ENCODE measurements around the gene PTPRG.

The PTPRG gene

GRCh38 chr3:61624300-61624699 is 62.9 kb downstream of the PTPRG start:
- no peak for DNase-seq

DNA sequence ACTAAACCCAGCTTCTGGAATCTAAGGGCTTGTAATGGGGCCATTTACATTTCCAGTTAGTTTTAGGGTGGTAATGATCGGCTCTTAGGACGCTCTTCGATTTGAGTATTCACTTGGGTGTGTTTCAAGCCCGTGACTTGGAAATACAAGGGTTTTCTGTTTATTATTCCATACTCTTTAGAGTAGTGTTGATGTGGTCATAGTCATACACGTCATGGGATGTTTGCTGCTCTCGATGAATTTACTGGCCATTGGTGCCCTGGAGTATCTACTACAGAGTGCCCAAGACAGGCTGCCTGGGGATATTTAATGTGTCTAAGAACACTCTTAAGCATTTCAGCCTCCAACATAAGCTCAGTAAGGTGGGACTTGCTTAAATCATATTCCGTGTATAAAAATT is 64.1 kb downstream of the PTPRG start:
- no peak for DNase-seq

GRCh38 chr3:61626484-61626883 is 65.1 kb downstream of the PTPRG start:
- no peak for DNase-seq

DNA sequence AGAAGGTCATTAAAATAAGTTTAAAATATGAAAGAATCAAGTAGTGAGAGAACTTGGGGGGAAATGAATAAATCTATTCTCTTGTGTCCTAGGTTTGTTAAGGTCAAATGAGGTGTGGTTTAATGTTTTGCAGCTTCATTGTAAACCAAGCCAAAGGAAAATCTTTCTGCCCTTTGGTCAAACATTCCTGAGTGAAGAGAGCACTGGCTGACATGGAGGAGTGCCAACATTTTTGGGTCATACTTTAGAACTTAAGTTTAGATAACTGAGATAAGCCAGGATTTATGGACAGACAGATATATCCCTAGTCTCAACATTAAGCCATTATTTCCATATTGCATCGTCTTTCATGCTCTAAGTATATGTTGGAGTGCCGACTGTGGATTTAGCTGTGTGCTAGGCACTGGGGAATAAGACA is 66.4 kb downstream of the PTPRG start:
- no peak for DNase-seq

GRCh38 chr3:61628636-61629035 is 67.3 kb downstream of the PTPRG start:
- DNase-seq, result no peak

GRCh38 chr3:61629442-61629841 is 68.1 kb downstream of the PTPRG start:
- DNase-seq, result no peak

DNA sequence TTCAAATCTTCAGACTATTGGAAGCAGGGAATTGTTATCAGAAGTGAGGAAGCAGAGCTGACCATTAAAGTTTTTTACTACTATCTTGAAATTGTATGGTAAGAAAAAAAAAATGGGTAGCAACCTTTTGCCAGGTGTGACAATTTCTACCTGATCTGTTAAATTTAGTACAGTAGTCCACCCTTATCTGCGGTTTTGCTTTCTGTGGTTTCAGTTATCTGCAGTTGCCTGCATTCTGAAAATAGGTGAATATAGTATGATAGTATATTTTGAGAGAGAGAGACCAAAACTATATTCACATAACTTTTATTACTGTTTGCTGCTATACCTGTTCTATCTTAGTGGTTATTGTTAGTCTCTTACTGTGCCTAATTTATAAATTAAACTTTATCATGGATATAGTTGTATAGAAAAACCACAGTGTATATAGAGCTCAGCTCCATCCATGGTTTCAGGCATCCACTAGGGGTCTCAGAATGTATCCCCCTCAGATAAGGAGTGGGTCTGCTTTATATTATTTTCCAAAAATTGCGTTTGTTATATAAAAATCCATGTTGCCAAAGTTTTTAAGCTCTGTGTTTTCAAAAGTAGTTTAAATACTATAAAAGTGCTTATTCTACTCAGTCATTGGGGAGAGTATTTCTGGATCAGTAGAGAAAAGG is 69.9 kb downstream of the PTPRG start:
- no peak for DNase-seq

- no peak for DNase-seq
Measured at GRCh38 chr3:61632568-61633175, 71.3 kb downstream of the PTPRG start.

DNA sequence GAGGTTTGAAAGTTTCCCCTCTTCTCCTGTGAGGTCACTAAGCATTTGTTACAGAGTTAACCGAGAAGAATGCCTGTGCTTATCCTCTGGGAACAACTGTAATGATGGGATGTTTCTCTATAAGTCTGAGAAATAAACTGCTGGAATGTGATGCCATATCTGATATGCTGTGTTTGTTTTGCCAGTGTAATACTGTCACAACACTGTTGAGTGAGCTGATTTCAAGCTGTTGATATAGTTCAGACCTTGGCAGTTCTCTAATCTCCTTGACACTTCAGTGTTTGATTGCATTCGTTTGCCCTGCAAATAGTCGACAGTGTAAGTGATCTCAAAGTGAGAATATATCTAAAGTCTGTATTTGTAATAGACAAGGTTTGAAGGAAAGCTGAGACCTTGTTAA is 73.3 kb downstream of the PTPRG start:
- no peak for DNase-seq

GRCh38 chr3:61637088-61638051 is 76.0 kb downstream of the PTPRG start:
- no peak for DNase-seq

DNA sequence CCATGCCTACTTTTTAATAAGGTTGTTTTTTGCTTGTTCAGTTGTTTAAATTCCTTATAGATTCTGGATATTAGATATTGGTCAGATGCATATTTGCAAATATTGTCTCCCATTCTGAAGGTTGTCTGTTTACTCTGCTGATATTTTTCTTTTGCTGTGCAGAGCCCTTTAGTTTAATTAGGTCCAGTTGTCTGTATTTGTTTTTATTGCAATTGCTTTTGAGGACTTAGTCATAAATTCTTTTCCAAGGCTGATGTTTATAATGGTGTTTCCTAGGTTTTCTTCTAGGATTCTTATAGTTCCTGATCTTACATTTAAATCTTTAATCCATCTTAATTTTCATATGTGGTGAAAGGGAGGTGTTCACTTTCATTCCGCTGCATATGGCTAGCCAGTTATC is 77.4 kb downstream of the PTPRG start:
- DNase-seq, result no peak

GRCh38 chr3:61639991-61640390 is 78.6 kb downstream of the PTPRG start:
- DNase-seq, result no peak

- no peak for DNase-seq
Measured at GRCh38 chr3:61645148-61645547, 83.8 kb downstream of the PTPRG start.

GRCh38 chr3:61646360-61646759 is 85.0 kb downstream of the PTPRG start:
- no peak for DNase-seq

GRCh38 chr3:61646851-61647525 is 85.6 kb downstream of the PTPRG start:
- no peak for DNase-seq

DNA sequence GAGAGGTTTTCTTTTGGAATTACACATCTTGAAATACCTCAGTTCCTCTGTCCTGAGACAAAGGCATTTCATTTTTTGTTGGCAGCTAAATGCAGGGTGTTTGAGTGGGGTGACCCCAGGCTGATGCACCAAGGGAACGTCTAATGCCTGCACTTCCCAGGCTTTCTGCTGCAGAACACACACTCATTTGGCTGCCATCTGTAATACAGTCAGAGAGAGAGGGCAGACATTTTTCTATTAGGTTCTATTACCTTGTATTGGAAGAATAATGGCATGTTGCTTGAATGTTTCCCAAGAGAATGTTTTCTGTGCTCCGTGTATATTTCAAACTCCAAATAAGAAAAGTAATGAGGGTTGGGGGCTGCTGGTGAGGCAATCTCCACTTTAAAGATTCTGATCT is 87.1 kb downstream of the PTPRG start:
- DNase-seq, result no peak

DNA sequence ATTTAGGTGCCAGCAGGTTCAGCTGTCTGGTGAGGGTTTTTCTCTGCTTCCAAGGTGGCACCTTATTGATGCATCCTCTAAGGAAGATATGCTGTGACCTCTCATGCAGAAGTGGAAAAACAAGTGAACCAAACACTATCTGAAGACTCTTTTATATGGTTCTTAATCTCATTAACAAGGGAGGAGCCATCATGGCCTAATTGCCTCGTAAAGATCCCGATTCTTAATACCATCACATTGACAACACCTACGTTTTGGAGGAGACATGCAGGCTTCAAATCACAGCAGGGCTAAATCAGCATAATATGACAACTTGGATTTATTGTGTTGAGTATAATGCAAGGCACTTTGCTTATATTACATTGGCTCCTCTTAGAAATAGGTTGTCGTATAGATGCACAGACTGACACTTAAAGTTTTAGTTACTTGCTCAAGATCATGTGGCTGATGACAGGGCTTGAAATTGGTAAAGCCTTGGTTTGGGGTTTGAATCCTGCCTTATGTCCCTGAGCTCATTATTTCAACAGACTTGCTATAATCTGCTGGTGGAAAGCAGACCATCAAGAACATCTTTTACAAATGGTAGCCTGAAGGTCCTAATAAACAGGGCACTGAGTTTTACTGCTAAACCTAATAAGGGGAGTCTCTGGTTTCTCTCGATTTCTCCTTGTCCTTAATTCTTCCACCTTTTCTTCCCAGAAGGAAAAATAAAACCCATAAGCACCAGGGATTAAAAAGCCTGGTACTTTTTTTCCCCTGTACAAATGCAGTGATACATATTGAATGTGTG is 88.2 kb downstream of the PTPRG start:
- no peak for DNase-seq

GRCh38 chr3:61650276-61650675 is 88.9 kb downstream of the PTPRG start:
- no peak for DNase-seq

- DNase-seq, result no peak
Measured at GRCh38 chr3:61650719-61651410, 89.5 kb downstream of the PTPRG start.

GRCh38 chr3:61657689-61658088 is 96.3 kb downstream of the PTPRG start:
- no peak for DNase-seq

- no peak for DNase-seq
Measured at GRCh38 chr3:61662861-61663260, 101.5 kb downstream of the PTPRG start.

Data from NCI-H187 treated with DMSO at 0.1 percent for 48 hours (cell line).